Ovary (tissue), 3 donors: Measurements from ENCODE around the gene WNT16.

Experiments used
- CTCF ChIP-seq, 3 donors: fragments of 450-650 bp in 2 of 3; fragments of 200-600 bp in 1 of 3; IDR thresholded peaks; one replicate each; pipeline versions ENCODE4 v1.5.1 to v1.8.0; 2016 to 2022; ENCODE audit warnings: antibody characterized with exemption in 3 of 3, mild to moderate bottlenecking in 1 of 3
- EP300 ChIP-seq: sonication (generic); formaldehyde crosslinking; IDR thresholded peaks from one replicate; pipeline ENCODE4 v1.6.1; 2017; ENCODE audit warnings: antibody characterized with exemption
- POLR2A ChIP-seq: fragments of 450-650 bp; IDR thresholded peaks from one replicate; pipeline ENCODE4 v1.6.1; 2017; ENCODE audit warnings: antibody characterized with exemption, mild to moderate bottlenecking, moderate library complexity
- donor health status: DM: no; HTN: no; CAD: no.

DNA sequence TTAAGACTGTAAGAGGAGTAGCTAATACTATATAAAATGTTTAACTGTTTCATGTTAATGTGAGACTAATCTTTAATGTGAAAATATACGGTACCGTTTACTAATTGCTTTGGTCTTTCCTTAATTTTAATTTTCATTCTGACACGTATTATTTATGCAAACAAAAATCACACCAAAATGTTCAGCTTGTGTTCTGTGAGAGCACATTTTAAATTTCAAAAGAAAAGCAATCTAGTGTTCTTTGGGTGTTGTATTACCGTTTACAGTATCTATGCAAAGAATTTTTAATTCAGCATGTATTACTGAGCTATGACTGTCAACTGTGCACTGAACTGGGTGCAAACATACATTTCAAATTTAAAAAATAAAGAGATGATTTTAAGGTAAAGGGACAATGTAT lies 2.2 kb downstream of the WNT16 start:
- TF ChIP-seq POLR2A (no peak), CTCF (IDR thresholded peaks at IDR 0.05) (no peak), EP300 (no peak)
